Osteoblast (primary cell): ENCODE data around the gene FAM162A. TPM values are rescaled to one million over a fixed set of nuclear protein-coding genes. Genes with fewer than 3 reads are reported as not detected.

ENCODE experiments used
- DNase-seq: peaks from one replicate; pipeline ENCODE4 v3.0.0; 2011; ENCODE audit warnings: low spot score, mixed read lengths; ENCODE audit not compliant: insufficient read length; ENCODE audit errors: missing footprints
- H2AFZ ChIP-seq: 2 replicates; pipeline ENCODE4 v1.6.0; 2011; ENCODE audit warnings: mild to moderate bottlenecking, low read length
- H3K27ac ChIP-seq: 2 replicates; pipeline ENCODE4 v1.5.1; 2011; ENCODE audit warnings: mild to moderate bottlenecking, low read depth, low read length, moderate library complexity
- H3K27me3 ChIP-seq: 2 replicates; pipeline ENCODE4 v1.6.0; 2012; ENCODE audit warnings: mild to moderate bottlenecking, control low read depth, inconsistent platforms, low read length, moderate library complexity; ENCODE audit not compliant: insufficient read depth
- H3K36me3 ChIP-seq: 2 replicates; pipeline ENCODE4 v1.5.1; 2011; ENCODE audit warnings: mild to moderate bottlenecking, low read length, control low read depth, moderate library complexity; ENCODE audit not compliant: insufficient read depth
- H3K4me1 ChIP-seq: 2 replicates; pipeline ENCODE4 v1.5.1; 2011; ENCODE audit warnings: mild to moderate bottlenecking, low read length, control low read depth, moderate library complexity; ENCODE audit not compliant: insufficient read depth
- H3K4me2 ChIP-seq: 2 replicates; pipeline ENCODE4 v1.6.0; 2011; ENCODE audit warnings: mild to moderate bottlenecking, low read length; ENCODE audit not compliant: insufficient read depth
- H3K4me3 ChIP-seq: fragments of 200-600 bp; sonication (generic); 3 replicates; pipeline ENCODE4 v1.5.1; 2012; ENCODE audit warnings: mild to moderate bottlenecking, low read length, inconsistent platforms; ENCODE audit not compliant: insufficient read depth
- H3K79me2 ChIP-seq: 2 replicates; pipeline ENCODE4 v1.6.0; 2012; ENCODE audit warnings: mild to moderate bottlenecking, low read length, control low read depth, inconsistent platforms; ENCODE audit not compliant: insufficient read depth
- H3K9me3 ChIP-seq: 2 replicates; pipeline ENCODE4 v1.5.1; 2011; ENCODE audit warnings: low read depth, low read length, control low read depth
- H4K20me1 ChIP-seq: 2 replicates; pipeline ENCODE4 v1.6.0; 2012; ENCODE audit warnings: mild to moderate bottlenecking, low read length, control low read depth; ENCODE audit not compliant: insufficient read depth
- CTCF ChIP-seq: IDR thresholded peaks from 2 replicates; pipeline ENCODE4 v1.5.1; 2011; ENCODE audit warnings: mild to moderate bottlenecking, low read depth, low read length, moderate library complexity; ENCODE audit errors: extremely low read depth
- total RNA-seq: library from RNA; depleted of rRNA; stranded (reverse); fragments of >200 nt; gene quantifications from 2 replicates; pipeline ENCODE4 v1.2.3, GENCODE V29; 2012

The FAM162A gene
- total RNA-seq: 6.5 and 8.3 TPM in 2 replicates

- peak within 1 kb of the TSS; percentile 99 for H3K4me2 ChIP-seq
- peak within 1 kb of the TSS; percentile 91 for H2AFZ ChIP-seq
- no peaks in the 10 kb centered on the region for H3K27me3 ChIP-seq
- H3K9me3 ChIP-seq: no peaks in the 10 kb centered on the region
- peak; percentile 95 for DNase-seq
- H3K4me3 ChIP-seq: peak within 1 kb of the TSS; percentile 81
- no peaks in the 10 kb centered on the region for H3K36me3 ChIP-seq
- peaks cover 16% of the 10 kb centered on the region for H3K4me1 ChIP-seq
- H4K20me1 ChIP-seq: no peaks in the 10 kb centered on the region
- H3K27ac ChIP-seq: peak within 1 kb of the TSS; percentile 66
- peaks cover 32% of the 10 kb centered on the region for H3K79me2 ChIP-seq
- TF ChIP-seq CTCF: peak; percentile 45
Observed at GRCh38 chr3:122383771-122384697, at the start of gene FAM162A. FAM162A (plus strand) TSS chr3:122384182; CDS start chr3:122384266, 84 bp downstream.

GRCh38 chr3:122342803-122343202 is 41.2 kb upstream of the FAM162A start:
- peaks cover 3% of the 10 kb centered on the region for H3K9me3 ChIP-seq
- H3K36me3 ChIP-seq: no peaks in the 10 kb centered on the region
- H3K4me3 ChIP-seq: no peak overlapping the region
- no peak overlapping the region for H2AFZ ChIP-seq
- H3K4me2 ChIP-seq: no peak overlapping the region
- no peaks in the 10 kb centered on the region for H4K20me1 ChIP-seq
- DNase-seq: no peak
- no peak overlapping the region for H3K27ac ChIP-seq
- H3K4me1 ChIP-seq: no peaks in the 10 kb centered on the region
- H3K79me2 ChIP-seq: no peaks in the 10 kb centered on the region
- H3K27me3 ChIP-seq: no peaks in the 10 kb centered on the region
- no peak for TF ChIP-seq CTCF

GRCh38 chr3:122343654-122344053 is 40.3 kb upstream of the FAM162A start:
- Histone ChIP-seq H3K4me1 (no peaks in the 10 kb centered on the region), H3K27me3 (no peaks in the 10 kb centered on the region), H2AFZ (no peak overlapping the region), H3K9me3 (peaks cover 3% of the 10 kb centered on the region), H3K4me2 (no peak overlapping the region), H3K27ac (no peak overlapping the region), H4K20me1 (no peaks in the 10 kb centered on the region), H3K4me3 (no peak overlapping the region), H3K79me2 (no peaks in the 10 kb centered on the region), H3K36me3 (no peaks in the 10 kb centered on the region)
- TF ChIP-seq CTCF: no peak
- DNase-seq: no peak

GRCh38 chr3:122349171-122349570 is 34.8 kb upstream of the FAM162A start:
- no peak overlapping the region for H3K27ac ChIP-seq
- no peaks in the 10 kb centered on the region for H3K9me3 ChIP-seq
- H2AFZ ChIP-seq: no peak overlapping the region
- no peaks in the 10 kb centered on the region for H3K79me2 ChIP-seq
- H4K20me1 ChIP-seq: no peaks in the 10 kb centered on the region
- no peaks in the 10 kb centered on the region for H3K27me3 ChIP-seq
- peaks cover 2% of the 10 kb centered on the region for H3K4me1 ChIP-seq
- H3K36me3 ChIP-seq: no peaks in the 10 kb centered on the region
- DNase-seq: no peak
- TF ChIP-seq CTCF: no peak
- H3K4me2 ChIP-seq: no peak overlapping the region
- no peak overlapping the region for H3K4me3 ChIP-seq
